Thoracic aorta (tissue), 2 donors: ENCODE results near the gene SPA17. TPM values are rescaled to one million over a fixed set of nuclear protein-coding genes. Genes with fewer than 3 reads are reported as not detected.
A peak's percentile ranks its signal among the peaks of the same experiment; 100 is the strongest.

ENCODE experiments used
- ATAC-seq: fragments of 150-250 bp; one replicate; pipeline ENCODE4 v1.8.0; 2017; ENCODE audit warnings: low read depth; ENCODE audit not compliant: insufficient number of reproducible peaks, low FRiP score
- DNase-seq: peaks from one replicate; pipeline ENCODE4 v3.0.0-alpha.2; 2020; ENCODE audit warnings: low spot score
- H3K27ac ChIP-seq, 2 donors: fragments of 200-600 bp; sonication (generic); 1 replicate in 1 of 2; 2 replicates in 1 of 2; pipeline ENCODE4 v1.5.1; 2016; ENCODE audit warnings: mild to moderate bottlenecking in 2 of 2, moderate library complexity in 2 of 2
- H3K27me3 ChIP-seq: fragments of 200-600 bp; sonication (generic); replicated peaks from 2 replicates; pipeline ENCODE4 v1.6.0; 2016; ENCODE audit warnings: mild to moderate bottlenecking; ENCODE audit not compliant: insufficient read depth
- H3K36me3 ChIP-seq: fragments of 200-600 bp; sonication (generic); one replicate; pipeline ENCODE4 v1.5.1; 2016
- H3K4me1 ChIP-seq, 2 donors: fragments of 200-600 bp; sonication (generic); 1 replicate in 1 of 2; 2 replicates in 1 of 2; pipeline versions ENCODE4 v1.5.1 to v1.6.0; 2016; ENCODE audit warnings: low read depth in 2 of 2, mild to moderate bottlenecking in 1 of 2; ENCODE audit not compliant: control insufficient read depth in 1 of 2
- H3K4me3 ChIP-seq: fragments of 200-600 bp; sonication (generic); 2 replicates; pipeline ENCODE4 v1.5.1; 2016; ENCODE audit warnings: mild to moderate bottlenecking
- H3K9me3 ChIP-seq: fragments of 200-600 bp; sonication (generic); 2 replicates; pipeline ENCODE4 v1.5.1; 2016
- CTCF ChIP-seq: fragments of 200-600 bp; sonication (generic); IDR thresholded peaks from one replicate; pipeline ENCODE4 v1.5.1; 2019; ENCODE audit warnings: antibody characterized with exemption
- total RNA-seq, 2 donors: library from RNA; depleted of rRNA; stranded (reverse); fragments of >200 nt; gene quantifications; one replicate each; pipeline versions ENCODE4 v1.1.0 to v1.2.3, GENCODE V29; 2016

SPA17 gene
- total RNA-seq, 2 donors from 2014 or later = 3.9 to 6.4 TPM

GRCh38 chr11:124727474-124727873 is 53.8 kb downstream of the SPA17 start:
- DNase-seq (no peak), ATAC-seq (no peak)
- no peak for TF ChIP-seq CTCF
- Histone ChIP-seq H3K27me3 (no peaks in the 10 kb centered on the region), H3K27ac (no peak overlapping the region), H3K9me3 (no peaks in the 10 kb centered on the region), H3K4me1 (peaks cover 8 to 13% of the 10 kb centered on the region in 2 donors), H3K4me3 (no peak overlapping the region), H3K36me3 (no peaks in the 10 kb centered on the region)

GRCh38 chr11:124728134-124728533 is 54.4 kb downstream of the SPA17 start:
- Histone ChIP-seq H3K27me3 (no peaks in the 10 kb centered on the region), H3K4me1 (peaks cover 8 to 13% of the 10 kb centered on the region in 2 donors), H3K9me3 (no peaks in the 10 kb centered on the region), H3K27ac (no peak overlapping the region), H3K36me3 (no peaks in the 10 kb centered on the region), H3K4me3 (no peak overlapping the region)
- DNase-seq (no peak), ATAC-seq (no peak)
- no peak for TF ChIP-seq CTCF

GRCh38 chr11:124729571-124729970 is 55.9 kb downstream of the SPA17 start:
- H3K9me3 ChIP-seq = no peaks in the 10 kb centered on the region
- no peak overlapping the region for H3K27ac ChIP-seq
- H3K4me3 ChIP-seq = no peak overlapping the region
- H3K4me1 ChIP-seq = peaks cover 8 to 13% of the 10 kb centered on the region in 2 donors
- H3K27me3 ChIP-seq = no peaks in the 10 kb centered on the region
- no peak for ATAC-seq
- no peak for TF ChIP-seq CTCF
- H3K36me3 ChIP-seq = no peaks in the 10 kb centered on the region
- no peak for DNase-seq

GRCh38 chr11:124732230-124732629 is 58.5 kb downstream of the SPA17 start:
- H3K4me1 ChIP-seq = peaks cover 0 to 13% of the 10 kb centered on the region in 2 donors
- no peak for TF ChIP-seq CTCF
- H3K4me3 ChIP-seq = no peak overlapping the region
- no peaks in the 10 kb centered on the region for H3K36me3 ChIP-seq
- H3K27ac ChIP-seq = no peak overlapping the region
- no peak for ATAC-seq
- no peaks in the 10 kb centered on the region for H3K27me3 ChIP-seq
- H3K9me3 ChIP-seq = no peaks in the 10 kb centered on the region
- DNase-seq = no peak

DNA sequence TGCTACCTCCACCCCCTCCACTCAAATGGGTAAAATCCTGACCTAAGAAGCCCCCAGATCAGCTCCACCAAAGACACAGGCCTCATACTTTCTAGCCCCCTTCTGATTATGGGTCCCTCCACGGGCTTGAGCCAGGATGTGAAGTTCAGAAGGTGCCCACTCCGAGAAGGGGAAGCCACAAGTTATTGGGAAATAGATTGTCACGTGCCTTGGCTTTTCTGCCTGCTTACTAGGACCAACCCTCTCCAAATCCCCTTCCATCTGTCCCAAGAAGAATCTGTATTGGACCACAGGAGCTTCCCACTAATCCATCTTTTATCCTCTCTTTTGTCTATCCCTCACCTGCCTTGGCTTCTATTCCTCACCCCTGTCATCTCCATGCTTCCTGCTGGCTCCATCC is 63.0 kb downstream of the SPA17 start:
- Histone ChIP-seq H3K27ac (peak overlapping the region in 1 of 2 donors; percentile 7), H3K9me3 (no peaks in the 10 kb centered on the region), H3K27me3 (no peaks in the 10 kb centered on the region), H3K36me3 (no peaks in the 10 kb centered on the region), H3K4me3 (no peak overlapping the region), H3K4me1 (peaks cover 6 to 23% of the 10 kb centered on the region in 2 donors)
- TF ChIP-seq CTCF = no peak
- ATAC-seq (no peak), DNase-seq (no peak)
